ENCODE measurements around the gene RTL1.

Gene RTL1

DNA sequence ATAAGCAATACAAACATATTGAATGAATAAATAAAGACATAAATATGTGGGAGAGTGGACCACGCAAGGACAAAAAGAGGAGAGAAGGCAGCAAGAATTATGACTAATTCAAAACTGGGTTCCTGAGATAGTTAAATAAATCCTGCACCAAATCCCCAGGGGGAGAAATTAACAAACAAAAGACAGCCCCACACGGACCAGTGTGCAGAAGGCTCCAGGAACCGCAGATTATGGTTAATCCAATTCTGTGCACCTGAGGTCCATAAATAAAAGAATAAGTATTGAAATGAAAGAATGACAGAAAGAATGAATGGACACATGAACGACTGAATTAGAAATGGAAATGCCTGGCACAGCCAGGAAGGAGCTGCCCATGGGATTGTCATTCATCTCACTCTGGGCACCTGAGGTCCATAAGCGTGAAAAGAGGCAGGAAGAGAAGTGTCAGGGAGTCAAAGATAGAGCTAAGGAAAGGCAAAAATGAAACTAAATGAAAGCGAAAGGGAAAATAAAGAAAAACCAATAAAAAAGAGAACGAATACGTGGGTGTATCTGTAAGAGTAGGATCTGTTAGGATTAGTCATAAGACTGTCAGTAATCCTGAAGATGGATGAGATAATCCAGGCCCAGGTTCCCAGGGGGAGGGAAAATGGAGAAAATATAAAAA is 54.3 kb downstream of the RTL1 start:
- no peak for DNase-seq (ENCODE audit: low read depth)

DNA sequence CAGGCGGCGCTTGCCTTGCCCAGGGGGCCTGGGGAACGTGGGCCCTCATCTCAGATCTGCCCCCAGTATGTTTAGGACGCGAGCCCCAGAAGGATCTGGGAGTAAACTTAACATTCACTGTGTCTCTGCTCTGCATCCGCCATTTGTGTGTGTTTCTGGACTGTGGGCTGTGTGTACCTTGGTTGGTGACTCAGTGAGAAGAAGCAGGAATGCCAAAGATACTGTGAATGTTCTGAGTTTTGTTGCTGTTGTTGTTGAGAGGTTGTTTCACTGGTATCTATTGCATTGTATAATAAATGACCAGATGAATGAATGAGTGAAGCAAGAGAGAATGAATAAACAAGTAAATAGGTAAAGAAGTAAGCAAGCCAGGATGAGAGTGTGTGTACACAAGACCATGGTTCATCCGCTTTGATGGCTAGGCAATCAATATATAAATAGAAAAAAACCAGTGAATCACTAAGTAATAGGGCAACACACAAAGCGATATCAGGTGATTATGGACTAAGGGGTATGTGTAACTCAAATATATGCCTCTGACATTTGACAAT is 57.1 kb downstream of the RTL1 start:
- DNase-seq (ENCODE audit: low read depth) = no peak

DNA sequence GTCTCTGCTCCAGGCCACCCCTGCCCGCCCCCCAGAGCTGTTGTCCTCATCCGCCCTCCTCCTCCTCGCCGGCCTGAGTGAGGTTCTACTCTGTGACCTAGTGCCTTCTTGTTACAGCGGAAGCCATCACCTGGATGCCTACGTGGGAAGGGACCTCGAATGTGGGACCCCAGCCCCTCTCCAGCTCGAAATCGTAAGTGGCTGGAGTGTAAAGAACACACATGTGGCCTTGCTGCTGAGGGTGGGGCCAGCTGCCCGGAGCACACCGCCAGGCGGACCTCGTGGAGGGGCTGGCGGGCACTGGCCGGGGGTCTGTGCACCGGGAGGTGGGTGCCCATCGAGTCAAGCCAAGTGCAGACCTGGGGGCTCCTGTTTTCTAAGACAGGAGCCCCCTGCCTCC is 58.2 kb downstream of the RTL1 start:
- DNase-seq (ENCODE audit: low read depth) = no peak

- no peak for DNase-seq (ENCODE audit: low read depth)
Measured at GRCh38 chr14:100844846-100845245, 58.7 kb downstream of the RTL1 start.

- no peak for DNase-seq (ENCODE audit: low read depth)
Measured at GRCh38 chr14:100844421-100844820, 59.1 kb downstream of the RTL1 start.

DNA sequence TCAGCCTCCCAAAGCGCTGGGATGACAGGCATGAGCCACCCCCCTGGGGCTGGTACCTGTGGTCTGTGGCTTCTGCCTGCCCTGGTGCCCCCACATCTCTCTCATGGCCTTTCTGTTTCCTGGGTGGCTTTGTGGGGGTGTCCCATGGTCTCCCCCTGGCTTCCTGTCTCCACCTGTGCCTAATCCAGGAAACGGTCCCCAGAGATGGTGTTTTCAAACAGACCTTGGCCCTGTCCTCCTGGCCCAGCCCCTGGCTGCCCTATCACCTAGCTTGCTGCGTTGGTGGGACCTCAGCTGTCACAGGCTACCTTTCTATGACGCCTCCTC is 59.5 kb downstream of the RTL1 start:
- DNase-seq (ENCODE audit: low read depth) = no peak

GRCh38 chr14:100842799-100843198 is 60.7 kb downstream of the RTL1 start:
- peak; percentile 54 for DNase-seq (ENCODE audit: low read depth)

DNA sequence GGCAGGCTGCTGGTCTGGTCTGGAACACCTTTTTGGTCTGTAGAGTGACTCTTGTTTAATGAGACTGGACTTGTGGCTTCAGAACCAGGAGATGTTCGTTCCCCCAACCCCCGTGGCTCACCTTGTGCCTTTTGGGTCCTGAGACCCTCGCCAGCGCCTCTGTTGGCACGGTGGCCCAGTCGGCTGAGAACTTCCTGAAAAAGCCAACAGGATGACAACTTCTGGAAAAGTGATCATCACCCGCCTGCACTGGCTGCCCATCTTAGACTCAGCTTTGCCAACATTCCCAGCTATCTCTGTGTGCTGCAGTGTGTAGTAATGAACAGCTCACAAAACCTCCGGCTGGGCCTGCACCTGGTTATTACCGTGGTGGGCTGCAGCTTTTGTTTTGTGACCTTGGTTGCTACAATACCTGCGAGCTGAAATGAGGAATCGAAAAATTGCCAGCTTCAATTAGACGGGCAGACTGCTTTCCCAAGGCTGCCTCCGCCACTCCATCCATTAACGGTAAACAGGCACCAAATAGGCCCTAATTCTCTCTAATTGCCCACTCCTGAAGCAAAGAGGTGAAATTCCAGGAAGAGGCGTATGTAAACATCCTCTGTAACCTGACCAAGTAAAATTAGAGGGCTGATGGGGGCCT is 61.6 kb downstream of the RTL1 start:
- no peak for DNase-seq (ENCODE audit: low read depth)

GRCh38 chr14:100841066-100841760 is 62.3 kb downstream of the RTL1 start:
- DNase-seq (ENCODE audit: low read depth) = no peak

GRCh38 chr14:100840286-100841065 is 63.0 kb downstream of the RTL1 start:
- no peak for DNase-seq (ENCODE audit: low read depth)

DNA sequence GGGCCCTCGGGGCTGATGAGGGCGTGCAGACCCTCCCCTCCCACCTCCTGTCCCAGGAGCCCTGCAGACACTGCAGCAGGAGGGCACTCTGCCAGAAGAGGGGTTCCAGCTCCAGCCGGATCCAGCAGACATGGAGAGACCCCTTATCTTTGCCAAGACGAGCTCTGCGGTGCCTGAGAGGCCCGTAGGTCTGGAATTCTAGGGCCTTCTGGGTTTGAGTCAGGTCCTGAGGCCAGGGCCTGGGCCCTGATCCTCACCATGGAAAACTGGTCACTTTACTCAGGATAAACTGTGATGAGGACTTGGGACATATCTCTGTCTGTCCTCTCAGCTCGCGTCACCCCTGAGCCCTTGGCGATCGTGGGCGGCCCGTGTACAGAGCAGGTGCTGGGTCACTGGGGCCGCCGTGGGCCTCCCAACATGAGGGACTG is 63.8 kb downstream of the RTL1 start:
- DNase-seq (ENCODE audit: low read depth) = no peak

- no peak for DNase-seq (ENCODE audit: low read depth)
Measured at GRCh38 chr14:100839315-100839585, 64.3 kb downstream of the RTL1 start.

- DNase-seq (ENCODE audit: low read depth) = no peak
Measured at GRCh38 chr14:100838493-100839314, 64.8 kb downstream of the RTL1 start.

DNA sequence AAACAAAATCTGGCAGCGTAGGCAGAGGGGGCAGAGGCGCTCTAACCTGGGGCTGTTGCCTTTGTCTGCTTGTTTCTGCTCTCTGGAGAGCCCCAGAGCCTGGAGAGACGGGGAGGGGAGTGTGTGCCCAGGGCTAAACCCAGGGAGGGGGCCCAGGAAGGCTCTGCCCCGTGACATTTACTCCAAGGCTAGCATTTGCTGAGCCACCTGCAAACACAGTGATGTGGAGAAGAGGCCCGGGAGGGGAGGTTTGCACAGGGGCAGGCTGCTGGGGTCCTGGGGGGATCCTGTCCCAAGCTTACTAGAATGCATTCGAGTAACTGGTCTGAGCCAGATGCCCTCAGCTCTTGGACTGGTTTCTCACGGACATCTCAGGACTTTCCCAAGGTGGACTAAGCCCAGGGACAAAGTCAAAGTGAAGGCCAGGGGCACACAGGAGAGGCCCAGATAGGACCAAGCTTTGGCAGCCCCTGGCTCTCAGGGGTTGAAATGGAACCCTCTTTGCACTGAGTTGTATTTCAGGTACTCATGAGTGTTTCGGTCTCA is 65.6 kb downstream of the RTL1 start:
- no peak for DNase-seq (ENCODE audit: low read depth)

DNA sequence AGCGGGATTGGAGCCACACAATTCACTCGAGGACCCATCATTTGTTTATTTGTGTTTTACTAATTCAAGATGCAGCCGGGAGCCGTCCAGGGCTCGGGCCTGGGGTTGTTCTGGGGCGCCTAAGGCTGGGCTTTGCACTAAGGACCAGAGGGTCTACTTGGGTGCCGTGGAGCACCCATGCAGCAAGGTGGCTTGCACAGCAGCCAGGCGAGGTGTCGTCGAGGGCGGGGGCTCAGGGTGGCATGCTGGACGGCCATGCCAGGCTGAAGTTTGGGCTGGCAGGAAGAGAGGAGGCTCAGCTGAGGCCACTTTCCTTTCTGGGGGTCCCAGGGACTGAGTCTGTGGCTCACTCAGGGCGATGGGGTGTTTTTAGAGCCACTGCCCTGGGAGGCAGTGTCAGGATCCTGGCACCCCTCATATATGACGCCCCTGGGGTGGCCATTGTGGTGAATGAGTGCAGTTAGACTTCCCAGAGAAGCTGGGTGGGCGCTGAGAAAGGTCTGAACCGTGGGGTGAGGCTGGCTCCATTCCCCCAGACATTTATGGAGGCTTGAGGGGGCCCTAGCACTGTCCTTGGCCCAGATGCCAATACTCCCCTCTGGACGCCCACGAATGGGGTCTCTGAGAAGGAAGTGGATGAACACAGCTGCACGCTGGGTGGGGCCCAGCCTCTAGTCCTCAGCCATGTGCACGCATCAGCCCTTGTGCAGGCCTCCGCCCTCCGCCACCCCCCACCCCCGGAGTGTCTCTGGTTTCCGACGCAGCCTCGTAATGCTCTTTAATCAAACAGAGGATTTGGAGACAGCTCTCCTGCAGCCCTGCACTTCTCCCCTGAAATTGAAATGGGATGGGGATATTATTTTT is 66.3 kb downstream of the RTL1 start:
- no peak for DNase-seq (ENCODE audit: low read depth)

GRCh38 chr14:100836311-100836805 is 67.2 kb downstream of the RTL1 start:
- DNase-seq (ENCODE audit: low read depth) = no peak

- no peak for DNase-seq (ENCODE audit: low read depth)
Measured at GRCh38 chr14:100835548-100836310, 67.8 kb downstream of the RTL1 start.

DNA sequence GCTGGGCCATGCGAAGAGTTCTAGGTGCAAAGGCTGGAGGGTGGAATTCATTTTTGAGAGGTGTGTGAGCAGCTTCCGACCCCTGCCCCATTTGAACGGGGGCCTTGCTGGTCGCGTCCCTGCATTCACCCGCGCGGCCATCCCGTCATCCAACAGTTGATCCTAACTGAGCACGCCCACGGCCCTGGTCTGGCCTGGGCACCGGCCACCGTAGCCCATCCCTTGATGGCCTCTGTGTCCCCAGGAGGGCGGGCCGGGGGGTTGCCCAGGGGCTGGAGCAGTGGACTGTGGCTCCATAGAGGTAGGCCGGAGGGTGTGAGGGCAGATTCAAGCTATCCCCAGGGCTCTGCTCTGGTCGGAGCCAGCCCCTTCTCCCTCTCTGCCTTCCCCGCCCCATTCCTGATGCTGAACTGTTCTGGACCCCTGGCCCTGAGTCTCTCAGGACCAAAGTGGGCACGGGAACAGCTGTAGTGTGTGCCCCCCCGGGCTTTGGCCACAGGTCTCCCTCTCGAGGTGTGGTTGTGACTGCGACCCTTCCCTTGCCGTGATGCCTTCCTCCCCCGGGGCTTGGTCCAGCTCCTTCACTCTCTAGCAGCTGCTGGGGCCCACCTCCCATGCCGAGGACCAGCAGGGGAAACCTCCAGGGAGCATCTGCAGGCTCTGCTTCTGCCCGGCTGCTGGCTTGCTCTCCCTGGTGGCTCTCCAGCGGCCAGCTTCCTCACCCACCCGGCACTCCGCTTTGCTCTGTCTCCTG is 68.6 kb downstream of the RTL1 start:
- DNase-seq (ENCODE audit: low read depth) = no peak

Data from fibroblast of the conjunctiva (primary cell).